T-helper 17 cell (primary cell): ENCODE results near the gene ARSG. TPM values are rescaled to one million over a fixed set of nuclear protein-coding genes. Genes with fewer than 3 reads are reported as not detected.

Experiments used
- total RNA-seq, 4 donors: library from RNA in 2 of 4; stranded (reverse) in 2 of 4; gene quantifications; one replicate each; pipeline ENCODE4 v1.2.3 and lab custom pipeline; 2022 to 2026

Gene ARSG
- total RNA-seq, 2 donors from 2014 or later, result 17.2 to 22.4 TPM

Other genes with a start within 250 kb of the ARSG start
- gene AMZ2, start 43.5 kb upstream of the ARSG start, total RNA-seq, result 10 to 100 TPM; 57.7 to 58.5 TPM
- gene SLC16A6, start 368 bp upstream of the ARSG start, total RNA-seq, result 1 to 10 TPM; 6.4 to 9.8 TPM
- gene WIPI1, start 166.0 kb downstream of the ARSG start, total RNA-seq, result 10 to 100 TPM in 1 of 2 donors, 1 to 10 TPM in 1; 8.9 to 10.2 TPM
- gene PRKAR1A, start 220.9 kb downstream of the ARSG start, total RNA-seq, result 100 to 1,000 TPM; 133 to 146 TPM